Nephron (organoid): ENCODE results near the gene MYLK.

Source experiments
- H3K27ac Mint-ChIP-seq, 3 experiments: 2 replicates each; pipeline ENCODE4 v1.8.0; 2020; ENCODE audit warnings: mixed read lengths in 3 of 3, mild to moderate bottlenecking in 2 of 3, moderate library complexity in 1 of 3
- H3K27me3 Mint-ChIP-seq: 2 replicates; pipeline ENCODE4 v1.8.0; 2021; ENCODE audit warnings: low read depth, mild to moderate bottlenecking, moderate library complexity, mixed read lengths
- H3K36me3 Mint-ChIP-seq: 2 replicates; pipeline ENCODE4 v1.8.0; 2020; ENCODE audit warnings: low read depth, mixed read lengths
- H3K4me1 Mint-ChIP-seq: 2 replicates; pipeline ENCODE4 v1.8.0; 2020; ENCODE audit warnings: mixed read lengths
- H3K4me3 Mint-ChIP-seq, 3 experiments: 2 replicates each; pipeline ENCODE4 v1.8.0; 2020; ENCODE audit warnings: mild to moderate bottlenecking in 3 of 3, mixed read lengths in 3 of 3, moderate library complexity in 2 of 3
- H3K9me3 Mint-ChIP-seq: 2 replicates; pipeline ENCODE4 v1.8.0; 2020; ENCODE audit warnings: mixed read lengths
- CTCF ChIP-seq, 3 experiments: fragments of 200-600 bp; sonication (generic); IDR thresholded peaks; one replicate each; pipeline ENCODE4 v1.5.0; 2021; ENCODE audit warnings: antibody characterized with exemption in 3 of 3; ENCODE audit not compliant: unreplicated experiment in 3 of 3

Gene MYLK

GRCh38 chr3:123627673-123628670 is 256.2 kb downstream of the MYLK start:
- no peaks in the 10 kb centered on the region for H3K9me3 Mint-ChIP-seq
- no peak overlapping the region for H3K27ac Mint-ChIP-seq
- no peak overlapping the region for H3K4me3 Mint-ChIP-seq
- peaks cover 54% of the 10 kb centered on the region for H3K36me3 Mint-ChIP-seq
- TF ChIP-seq CTCF (IDR thresholded peaks at IDR 0.05; ENCODE audit: unreplicated experiment in 3 of 3) = no peak
- H3K27me3 Mint-ChIP-seq = no peaks in the 10 kb centered on the region
- H3K4me1 Mint-ChIP-seq = peaks cover 9% of the 10 kb centered on the region

GRCh38 chr3:123626881-123627280 is 257.3 kb downstream of the MYLK start:
- H3K4me3 Mint-ChIP-seq = no peak overlapping the region
- H3K36me3 Mint-ChIP-seq = peaks cover 48% of the 10 kb centered on the region
- H3K27me3 Mint-ChIP-seq = no peaks in the 10 kb centered on the region
- TF ChIP-seq CTCF (IDR thresholded peaks at IDR 0.05; ENCODE audit: unreplicated experiment in 3 of 3) = no peak
- peaks cover under 1% of the 10 kb centered on the region for H3K4me1 Mint-ChIP-seq
- no peak overlapping the region for H3K27ac Mint-ChIP-seq
- H3K9me3 Mint-ChIP-seq = no peaks in the 10 kb centered on the region

GRCh38 chr3:123624302-123624701 is 259.8 kb downstream of the MYLK start:
- no peak for TF ChIP-seq CTCF (IDR thresholded peaks at IDR 0.05; ENCODE audit: unreplicated experiment in 3 of 3)
- Mint-ChIP-seq H3K27ac (no peak overlapping the region), H3K27me3 (no peaks in the 10 kb centered on the region), H3K4me3 (no peak overlapping the region), H3K36me3 (peaks cover 44% of the 10 kb centered on the region), H3K4me1 (peaks cover 10% of the 10 kb centered on the region), H3K9me3 (no peaks in the 10 kb centered on the region)

GRCh38 chr3:123623346-123623880 is 260.7 kb downstream of the MYLK start:
- H3K36me3 Mint-ChIP-seq = peaks cover 39% of the 10 kb centered on the region
- H3K27me3 Mint-ChIP-seq = no peaks in the 10 kb centered on the region
- H3K27ac Mint-ChIP-seq = no peak overlapping the region
- no peak overlapping the region for H3K4me3 Mint-ChIP-seq
- H3K9me3 Mint-ChIP-seq = no peaks in the 10 kb centered on the region
- peaks cover 18% of the 10 kb centered on the region for H3K4me1 Mint-ChIP-seq
- TF ChIP-seq CTCF (IDR thresholded peaks at IDR 0.05; ENCODE audit: unreplicated experiment in 3 of 3) = no peak

- no peaks in the 10 kb centered on the region for H3K9me3 Mint-ChIP-seq
- TF ChIP-seq CTCF (IDR thresholded peaks at IDR 0.05; ENCODE audit: unreplicated experiment in 3 of 3) = no peak
Observed at GRCh38 chr3:123622766-123623165, 261.4 kb downstream of the MYLK start.

More at GRCh38 chr3:123622766-123623165, 261.4 kb downstream of the MYLK start:
- Mint-ChIP-seq H3K27ac (no peak overlapping the region), H3K4me3 (no peak overlapping the region), H3K4me1 (peaks cover 19% of the 10 kb centered on the region), H3K27me3 (no peaks in the 10 kb centered on the region), H3K36me3 (peaks cover 32% of the 10 kb centered on the region)
